Stimulated activated effector memory CD8-positive, alpha-beta T cell treated with anti-CD3 and anti-CD28 coated beads, Interleukin-12 subunit alpha, Interleukin-12 subunit beta, amount 100 ng/mL, for 72 hours (primary cell): Measurements from ENCODE around the gene SEMA3B.
"Not testable (repeated sequence)": the region's sequence is repeated elsewhere in the genome, so short reads cannot be mapped to it uniquely, and the experiment has no call there.

Source experiments
- ATAC-seq: fragments of 150-1000 bp; cut with Tn5 transposase; 2 replicates; pipeline ENCODE4 v1.10.0; 2021
- DNase-seq, 2 donors: peaks; one replicate each; pipeline ENCODE4 v3.0.0; 2021 to 2022; ENCODE audit warnings: low spot score in 2 of 2
- H3K27ac Mint-ChIP-seq: one replicate; pipeline ENCODE4 v1.8.0; 2022; ENCODE audit warnings: mild to moderate bottlenecking, mixed read lengths
- H3K36me3 Mint-ChIP-seq: one replicate; pipeline ENCODE4 v1.8.0; 2022; ENCODE audit warnings: mild to moderate bottlenecking, mixed read lengths
- H3K4me1 Mint-ChIP-seq: one replicate; pipeline ENCODE4 v1.8.0; 2022; ENCODE audit warnings: mixed read lengths
- H3K4me3 Mint-ChIP-seq: one replicate; pipeline ENCODE4 v1.8.0; 2022; ENCODE audit warnings: mild to moderate bottlenecking, mixed read lengths
- H3K9me3 Mint-ChIP-seq: one replicate; pipeline ENCODE4 v1.8.0; 2022; ENCODE audit warnings: mixed read lengths

Gene SEMA3B

GRCh38 chr3:50279255-50280016, 10.5 kb downstream of the SEMA3B start:
- Mint-ChIP-seq H3K4me1 (peaks cover 18% of the 10 kb centered on the region), H3K4me3 (no peak overlapping the region), H3K9me3 (no peaks in the 10 kb centered on the region), H3K36me3 (peaks cover under 1% of the 10 kb centered on the region), H3K27ac (peak overlapping the region; percentile 18)
- DNase-seq, result no peak
- no peak for ATAC-seq

GRCh38 chr3:50284121-50284520, 15.2 kb downstream of the SEMA3B start:
- DNase-seq, ATAC-seq, H3K4me1 Mint-ChIP-seq, H3K9me3 Mint-ChIP-seq, H3K4me3 Mint-ChIP-seq, H3K27ac Mint-ChIP-seq: not testable (repeated sequence)
- peaks cover 27% of the 10 kb centered on the region for H3K36me3 Mint-ChIP-seq

GRCh38 chr3:50286322-50287227, 17.6 kb downstream of the SEMA3B start:
- DNase-seq (no peak), ATAC-seq (peak; percentile 12)
- Mint-ChIP-seq H3K27ac (peak overlapping the region; percentile 74), H3K36me3 (peaks cover 46% of the 10 kb centered on the region), H3K4me3 (no peak overlapping the region), H3K4me1 (peaks cover 12% of the 10 kb centered on the region), H3K9me3 (no peaks in the 10 kb centered on the region)

- peak overlapping the region; percentile 74 for H3K27ac Mint-ChIP-seq
Observed at GRCh38 chr3:50287262-50287661, 18.3 kb downstream of the SEMA3B start.

GRCh38 chr3:50288387-50289007, 19.6 kb downstream of the SEMA3B start:
- Mint-ChIP-seq H3K36me3 (peaks cover 57% of the 10 kb centered on the region), H3K4me1 (peaks cover 23% of the 10 kb centered on the region), H3K27ac (no peak overlapping the region), H3K9me3 (no peaks in the 10 kb centered on the region), H3K4me3 (no peak overlapping the region)
- ATAC-seq, result no peak
- DNase-seq, result no peak

More at GRCh38 chr3:50287262-50287661, 18.3 kb downstream of the SEMA3B start:
- Mint-ChIP-seq H3K4me1 (peaks cover 14% of the 10 kb centered on the region), H3K4me3 (no peak overlapping the region), H3K9me3 (no peaks in the 10 kb centered on the region), H3K36me3 (peaks cover 52% of the 10 kb centered on the region)
- DNase-seq, result no peak
- no peak for ATAC-seq

GRCh38 chr3:50289130-50289529, 20.2 kb downstream of the SEMA3B start:
- Mint-ChIP-seq H3K4me3 (no peak overlapping the region), H3K27ac (no peak overlapping the region), H3K36me3 (peaks cover 57% of the 10 kb centered on the region), H3K4me1 (peaks cover 23% of the 10 kb centered on the region), H3K9me3 (no peaks in the 10 kb centered on the region)
- ATAC-seq, result no peak
- DNase-seq, result no peak

- ATAC-seq (no peak), DNase-seq (no peak)
- Mint-ChIP-seq H3K36me3 (peaks cover 57% of the 10 kb centered on the region), H3K4me3 (peak overlapping the region; percentile 88), H3K27ac (no peak overlapping the region), H3K9me3 (no peaks in the 10 kb centered on the region), H3K4me1 (peaks cover 23% of the 10 kb centered on the region)
Observed at GRCh38 chr3:50290161-50290641, 21.3 kb downstream of the SEMA3B start.

GRCh38 chr3:50292159-50293078, 23.5 kb downstream of the SEMA3B start, which contains the start of gene IFRD2:
TSS of gene IFRD2 (minus strand) at chr3:50292429. CDS start at chr3:50292274, 155 bp downstream.
- ATAC-seq, result peak; percentile 98
- no peaks in the 10 kb centered on the region for H3K9me3 Mint-ChIP-seq
- peak within 1 kb of the TSS; percentile 98 for H3K27ac Mint-ChIP-seq
- peaks cover 47% of the 10 kb centered on the region for H3K36me3 Mint-ChIP-seq
- peaks cover 30% of the 10 kb centered on the region for H3K4me1 Mint-ChIP-seq
- peak; percentile 82 to 93 for DNase-seq
- H3K4me3 Mint-ChIP-seq, result peak within 1 kb of the TSS; percentile 88

GRCh38 chr3:50293079-50293801, 24.3 kb downstream of the SEMA3B start:
- Mint-ChIP-seq H3K36me3 (peaks cover 39% of the 10 kb centered on the region), H3K4me3 (peak overlapping the region; percentile 88), H3K4me1 (peaks cover 38% of the 10 kb centered on the region), H3K27ac (peak overlapping the region; percentile 98), H3K9me3 (no peaks in the 10 kb centered on the region)
- ATAC-seq (no peak), DNase-seq (no peak)

- H3K4me1 Mint-ChIP-seq, result peaks cover 41% of the 10 kb centered on the region
- no peak overlapping the region for H3K27ac Mint-ChIP-seq
- no peak for DNase-seq
- no peak overlapping the region for H3K4me3 Mint-ChIP-seq
- ATAC-seq, result no peak
- H3K9me3 Mint-ChIP-seq, result no peaks in the 10 kb centered on the region
- peaks cover 34% of the 10 kb centered on the region for H3K36me3 Mint-ChIP-seq
Observed at GRCh38 chr3:50294089-50294488, 25.1 kb downstream of the SEMA3B start.

- Mint-ChIP-seq H3K4me3 (no peak overlapping the region), H3K4me1 (peaks cover 42% of the 10 kb centered on the region), H3K27ac (no peak overlapping the region), H3K36me3 (peaks cover 30% of the 10 kb centered on the region), H3K9me3 (no peaks in the 10 kb centered on the region)
- no peak for DNase-seq
- ATAC-seq, result no peak
Observed at GRCh38 chr3:50294492-50295403, 25.8 kb downstream of the SEMA3B start.

- DNase-seq (no peak), ATAC-seq (no peak)
- Mint-ChIP-seq H3K4me1 (peaks cover 48% of the 10 kb centered on the region), H3K27ac (peak overlapping the region; percentile 71), H3K4me3 (no peak overlapping the region), H3K9me3 (no peaks in the 10 kb centered on the region), H3K36me3 (peaks cover 21% of the 10 kb centered on the region)
Observed at GRCh38 chr3:50295553-50296431, 26.8 kb downstream of the SEMA3B start.
